NCI-H510A (cell line): Measurements from ENCODE around the gene CAMKK2.
A peak's percentile ranks its signal among the peaks of the same experiment; 100 is the strongest.
"Not testable (repeated sequence)": the region's sequence is repeated elsewhere in the genome, so short reads cannot be mapped to it uniquely, and the experiment has no call there.

Experiments used
- DNase-seq: peaks from one replicate; lab custom pipeline; 2025; lab: John Stamatoyannopoulos, UW

Gene CAMKK2

GRCh38 chr12:121296618-121297434, at the start of gene CAMKK2:
Gene CAMKK2 (minus strand): TSS chr12:121296709. CDS start chr12:121274526, 22,183 bp downstream.
- DNase-seq: peak; percentile 88

GRCh38 chr12:121345151-121345815, 48.8 kb upstream of the CAMKK2 start:
- no peak for DNase-seq

- no peak for DNase-seq
Observed at GRCh38 chr12:121344506-121344905, 48.0 kb upstream of the CAMKK2 start.

DNA sequence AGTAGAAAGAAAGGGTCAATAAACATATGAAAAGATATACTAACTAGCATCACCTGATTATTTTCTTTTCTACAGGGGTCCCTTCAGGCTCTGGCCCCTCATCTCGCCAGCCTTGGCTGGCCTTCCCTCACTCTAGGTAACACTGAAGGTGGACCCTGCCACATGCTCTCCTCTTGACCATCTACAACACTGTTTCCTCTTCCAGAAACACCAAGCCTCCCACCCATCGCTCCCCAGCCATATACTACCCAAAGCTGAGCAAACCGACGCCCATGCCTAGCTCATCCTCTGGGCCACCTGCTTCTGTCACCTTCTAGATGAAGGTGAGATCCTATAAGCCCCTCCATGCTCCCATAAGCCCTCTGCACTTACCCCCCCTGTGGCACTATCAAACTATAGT, 40.9 kb upstream of the CAMKK2 start:
- DNase-seq: no peak

DNA sequence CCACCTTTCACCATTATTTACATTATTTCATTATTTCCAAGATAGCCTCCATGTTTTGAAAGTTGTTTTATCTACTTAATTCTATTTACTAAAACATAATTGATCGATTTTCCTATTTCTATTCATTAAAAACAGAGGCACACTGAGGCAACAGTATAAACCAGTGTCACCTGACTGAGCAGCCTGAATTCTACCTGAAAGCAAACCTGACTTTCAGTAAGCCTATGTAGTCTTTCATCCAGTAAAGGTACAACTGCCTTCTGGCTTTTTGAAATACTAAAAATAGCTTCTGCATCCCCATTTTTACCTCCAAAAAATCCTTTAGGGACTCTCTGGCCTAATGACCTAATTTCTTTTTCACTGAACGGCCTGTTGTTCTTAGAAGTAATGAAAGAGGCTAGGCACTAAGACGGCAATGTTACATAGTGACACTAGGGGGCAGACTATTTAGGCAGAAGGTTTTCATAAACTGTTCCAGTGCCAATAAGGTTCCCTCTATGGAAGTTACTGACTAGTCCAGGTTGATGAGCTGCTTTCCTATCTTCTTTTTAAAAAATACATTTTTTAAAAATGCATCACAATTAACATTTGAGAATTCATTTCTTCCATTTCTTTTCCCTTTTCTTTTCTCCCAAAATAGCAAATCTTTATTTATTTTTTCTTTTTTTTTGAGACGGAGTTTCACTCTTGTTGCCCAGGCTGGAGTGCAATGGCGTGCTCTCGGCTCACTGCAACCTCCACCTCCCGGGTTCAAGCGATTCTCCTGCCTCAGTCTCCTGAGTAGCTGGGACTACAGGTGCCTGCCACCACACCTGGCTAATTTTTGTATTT, 38.2 kb upstream of the CAMKK2 start:
- peak; percentile 54 for DNase-seq

- no peak for DNase-seq
Observed at GRCh38 chr12:121333747-121334146, 37.2 kb upstream of the CAMKK2 start.

GRCh38 chr12:121331248-121331647, 34.7 kb upstream of the CAMKK2 start:
- no peak for DNase-seq

DNA sequence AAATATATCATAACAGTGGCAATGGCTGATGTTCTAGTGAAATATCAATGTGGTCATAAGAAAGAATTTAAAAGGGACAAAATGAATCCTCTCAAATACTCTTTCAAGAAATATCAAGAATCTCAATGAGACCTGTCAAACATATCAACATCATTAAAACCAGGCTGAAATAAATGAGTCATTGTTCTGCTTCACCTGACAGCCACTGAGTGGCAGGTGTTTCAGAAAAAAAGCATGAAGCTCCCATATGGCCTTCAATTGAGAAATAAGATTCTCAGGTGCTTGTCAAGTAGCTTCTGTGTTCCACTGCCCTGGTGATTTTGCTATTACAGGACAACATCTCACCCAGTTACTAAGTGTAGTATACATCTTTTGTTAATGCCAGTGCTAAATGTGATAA, 34.2 kb upstream of the CAMKK2 start:
- no peak for DNase-seq

GRCh38 chr12:121330195-121330594, 33.7 kb upstream of the CAMKK2 start:
- DNase-seq: no peak

DNA sequence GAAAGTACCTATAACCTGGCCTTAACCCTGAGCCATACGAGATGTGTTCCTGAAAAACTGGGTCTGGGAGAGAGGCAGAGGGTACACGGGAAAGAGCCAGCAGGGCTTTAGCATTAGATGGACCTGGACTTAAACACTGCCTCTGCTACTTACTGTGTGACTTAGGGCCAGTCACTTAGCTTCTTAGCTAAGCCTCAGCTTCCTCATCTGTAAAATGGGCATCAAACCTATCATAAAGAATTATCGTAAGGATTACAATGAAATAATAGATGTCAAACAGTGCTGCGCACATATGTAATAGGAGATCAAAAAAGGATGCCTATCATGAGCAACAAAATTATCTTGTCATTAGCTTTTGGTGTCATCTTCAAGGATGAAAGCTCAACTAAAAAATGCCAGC, 32.1 kb upstream of the CAMKK2 start:
- DNase-seq: no peak

GRCh38 chr12:121326996-121327674, 30.6 kb upstream of the CAMKK2 start:
- no peak for DNase-seq

- no peak for DNase-seq
Observed at GRCh38 chr12:121325922-121326396, 29.4 kb upstream of the CAMKK2 start.

- no peak for DNase-seq
Observed at GRCh38 chr12:121323908-121324307, 27.4 kb upstream of the CAMKK2 start.

DNA sequence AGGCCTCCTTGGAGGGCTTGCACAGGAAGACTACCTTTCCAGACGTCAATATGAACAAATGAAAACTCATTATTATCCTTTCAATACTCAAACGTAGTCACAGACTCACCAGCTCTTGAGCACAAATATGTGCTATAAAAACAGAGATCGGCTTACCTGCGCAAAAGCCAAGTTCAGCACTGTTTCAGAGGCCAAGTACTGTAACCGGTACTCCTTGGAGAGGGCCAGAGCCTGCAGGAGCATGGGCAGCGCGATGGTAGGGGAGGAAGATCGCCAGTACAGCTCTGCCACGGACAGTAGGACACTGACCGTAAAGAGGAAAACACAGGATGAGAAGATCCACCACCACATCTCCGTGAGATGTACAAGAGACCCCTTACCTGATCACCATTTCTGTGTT, 21.6 kb upstream of the CAMKK2 start:
- no peak for DNase-seq

GRCh38 chr12:121314431-121314830, 17.9 kb upstream of the CAMKK2 start:
- no peak for DNase-seq

- DNase-seq: not testable (repeated sequence)
Observed at GRCh38 chr12:121310231-121310630, 13.7 kb upstream of the CAMKK2 start.

DNA sequence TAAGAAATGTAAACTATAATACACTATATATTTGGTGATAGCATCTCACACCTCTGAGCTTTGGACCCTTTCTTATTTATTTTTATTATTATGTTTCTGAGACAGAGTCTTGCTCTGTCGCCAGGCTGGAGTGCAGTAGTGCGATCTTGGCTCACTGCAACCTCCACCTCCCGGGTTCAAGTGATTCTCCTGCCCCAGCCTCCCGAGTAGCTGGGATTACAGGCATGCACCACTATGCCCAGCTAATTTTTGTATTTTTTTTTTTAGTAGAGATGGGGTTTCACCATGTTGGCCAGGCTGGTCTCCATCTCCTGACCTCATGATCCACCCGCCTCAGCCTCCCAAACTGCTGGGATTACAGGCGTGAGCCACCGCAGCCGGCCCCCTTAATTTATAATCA, 10.9 kb upstream of the CAMKK2 start:
- not testable (repeated sequence) for DNase-seq

- DNase-seq: no peak
Observed at GRCh38 chr12:121304306-121304705, 7.8 kb upstream of the CAMKK2 start.

DNA sequence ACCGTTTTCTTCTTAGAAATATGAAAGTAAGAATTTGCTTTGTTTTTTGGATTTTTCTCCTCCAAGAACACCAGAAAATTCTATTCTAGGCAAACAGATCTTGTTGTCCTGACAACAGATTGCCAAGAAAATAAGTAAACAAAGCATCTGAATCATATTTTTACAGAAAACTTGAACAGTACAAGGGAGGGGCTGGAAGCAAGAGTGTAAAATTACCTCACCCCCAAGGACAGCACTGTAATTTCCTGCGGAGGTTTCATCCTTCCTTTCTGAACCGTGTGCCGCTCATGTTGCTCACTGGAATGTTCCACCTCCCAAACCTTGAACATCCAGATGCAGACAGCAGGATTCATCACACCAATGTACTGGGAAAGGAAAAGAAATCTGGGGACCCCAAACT, 5.4 kb upstream of the CAMKK2 start:
- DNase-seq: no peak

- DNase-seq: no peak
Observed at GRCh38 chr12:121300083-121300819, 3.7 kb upstream of the CAMKK2 start.

- no peak for DNase-seq
Observed at GRCh38 chr12:121299662-121300061, 3.2 kb upstream of the CAMKK2 start.
